Esophagus muscularis mucosa (tissue), 4 donors: ENCODE data around the gene KCNIP3. TPM values are rescaled to one million over a fixed set of nuclear protein-coding genes. Genes with fewer than 3 reads are reported as not detected.

ENCODE experiments used
- DNase-seq: peaks from one replicate; pipeline ENCODE4 v3.0.0-alpha.2; 2017; ENCODE audit errors: extremely low spot score
- H3K27ac ChIP-seq, 4 donors: fragments of 200-600 bp; sonication (generic); replicated peaks in 1 of 4; 1 replicate in 3 of 4; 2 replicates in 1 of 4; pipeline ENCODE4 v1.5.1; 2016 to 2019; ENCODE audit warnings: mild to moderate bottlenecking in 1 of 4
- H3K27me3 ChIP-seq, 4 donors: fragments of 200-600 bp; sonication (generic); one replicate each; pipeline versions ENCODE4 v1.5.1 to v1.6.0; 2016 to 2019
- H3K36me3 ChIP-seq, 4 donors: fragments of 200-600 bp; sonication (generic); one replicate each; pipeline ENCODE4 v1.5.1; 2016 to 2019
- H3K4me1 ChIP-seq, 4 donors: fragments of 200-600 bp; sonication (generic); one replicate each; pipeline ENCODE4 v1.5.1; 2016 to 2019
- H3K4me3 ChIP-seq, 4 donors: fragments of 200-600 bp; sonication (generic); 1 replicate in 2 of 4; 2 replicates in 2 of 4; pipeline ENCODE4 v1.5.1; 2016 to 2019; ENCODE audit warnings: mild to moderate bottlenecking in 4 of 4, moderate library complexity in 1 of 4
- H3K9me3 ChIP-seq, 4 donors: fragments of 200-600 bp; sonication (generic); 1 replicate in 3 of 4; 2 replicates in 1 of 4; pipeline ENCODE4 v1.5.1; 2016 to 2019
- CTCF ChIP-seq, 3 experiments: fragments of 200-600 bp in 2 of 3; fragments of 450-650 bp in 1 of 3; sonication (generic) in 2 of 3; IDR thresholded peaks; one replicate each; pipeline ENCODE4 v1.5.1; 2017 to 2019; ENCODE audit warnings: antibody characterized with exemption in 3 of 3, mild to moderate bottlenecking in 2 of 3, moderate library complexity in 1 of 3
- EP300 ChIP-seq: sonication (generic); formaldehyde crosslinking; IDR thresholded peaks from one replicate; pipeline ENCODE4 v1.6.1; 2017; ENCODE audit warnings: antibody characterized with exemption
- POLR2A ChIP-seq: fragments of 450-650 bp; IDR thresholded peaks from one replicate; pipeline ENCODE4 v1.6.1; 2017; ENCODE audit warnings: antibody characterized with exemption, moderate library complexity, mild to moderate bottlenecking, low read depth
- POLR2AphosphoS5 ChIP-seq, 2 donors: sonication (generic); formaldehyde crosslinking; IDR thresholded peaks; one replicate each; pipeline ENCODE4 v1.6.1; 2017; ENCODE audit warnings: antibody characterized with exemption in 2 of 2
- WGBS: methylation state at CpG from one replicate; pipeline ENCODE4 v1.1.5; 2018; 5-methylcytosine and 5-hydroxymethylcytosine counted together
- intact Hi-C: fragments of 100-400 bp; cut with DNase I; formaldehyde crosslinking; loops from one replicate; pipeline ENCODE4 v1.15.1; 2023
- total RNA-seq, 4 donors: library from RNA; depleted of rRNA; stranded (reverse); fragments of >200 nt; gene quantifications; one replicate each; pipeline versions ENCODE4 v1.1.0 to v1.2.1, GENCODE V29; 2016

The KCNIP3 gene
- total RNA-seq, 4 donors from 2014 or later, result 15.8 to 29.9 (median 23.0) TPM

- Histone ChIP-seq H3K4me3 (no peak overlapping the region), H3K27ac (no peak overlapping the region), H3K9me3 (no peaks in the 10 kb centered on the region), H3K4me1 (no peaks in the 10 kb centered on the region), H3K27me3 (no peaks in the 10 kb centered on the region), H3K36me3 (no peaks in the 10 kb centered on the region)
- intact Hi-C loops, result no loop called here
- TF ChIP-seq POLR2A (no peak), CTCF (IDR thresholded peaks at IDR 0.05) (no peak), POLR2AphosphoS5 (IDR thresholded peaks at IDR 0.05) (no peak), EP300 (no peak)
- no peak for DNase-seq
- whole genome bisulfite sequencing, result 79% methylated on average over 5 of the region's 7 CpGs
Measured at GRCh38 chr2:95327861-95328260, 30.7 kb downstream of the KCNIP3 start.

- WGBS, result 74% methylated on average over 15 of the region's 15 CpGs
- Histone ChIP-seq H3K4me3 (no peak overlapping the region), H3K27me3 (no peaks in the 10 kb centered on the region)
Measured at GRCh38 chr2:95328358-95329125, 31.4 kb downstream of the KCNIP3 start.

GRCh38 chr2:95329401-95329800 lies 32.3 kb downstream of the KCNIP3 start:
- Histone ChIP-seq H3K4me3 (no peak overlapping the region), H3K36me3 (no peaks in the 10 kb centered on the region), H3K9me3 (no peaks in the 10 kb centered on the region), H3K27me3 (no peaks in the 10 kb centered on the region), H3K27ac (no peak overlapping the region), H3K4me1 (peaks cover 0 to 11% (median 4%) of the 10 kb centered on the region in 4 donors)
- DNase-seq, result no peak
- intact Hi-C loops, result no loop called here
- 79% methylated on average over 5 of the region's 14 CpGs for WGBS
- TF ChIP-seq CTCF (IDR thresholded peaks at IDR 0.05) (no peak), POLR2A (no peak), EP300 (no peak), POLR2AphosphoS5 (IDR thresholded peaks at IDR 0.05) (no peak)

More at GRCh38 chr2:95328358-95329125, 31.4 kb downstream of the KCNIP3 start:
- no peak for DNase-seq
- H3K9me3 ChIP-seq, result no peaks in the 10 kb centered on the region
- no peaks in the 10 kb centered on the region for H3K36me3 ChIP-seq
- intact Hi-C loops, result no loop called here
- no peak overlapping the region for H3K27ac ChIP-seq
- TF ChIP-seq POLR2A (no peak), EP300 (no peak), POLR2AphosphoS5 (IDR thresholded peaks at IDR 0.05) (no peak), CTCF (IDR thresholded peaks at IDR 0.05) (no peak)
- H3K4me1 ChIP-seq, result peaks cover 0 to 2% (median under 1%) of the 10 kb centered on the region in 4 donors

GRCh38 chr2:95329891-95330793 lies 33.0 kb downstream of the KCNIP3 start:
- 87% methylated on average over 20 of the region's 23 CpGs for WGBS
- no peaks in the 10 kb centered on the region for H3K27me3 ChIP-seq
- H3K4me1 ChIP-seq, result peaks cover 0 to 14% (median 5%) of the 10 kb centered on the region in 4 donors
- no peak overlapping the region for H3K27ac ChIP-seq
- H3K9me3 ChIP-seq, result no peaks in the 10 kb centered on the region
- no peak for DNase-seq
- no peak for TF ChIP-seq POLR2A
- H3K36me3 ChIP-seq, result no peaks in the 10 kb centered on the region
- H3K4me3 ChIP-seq, result no peak overlapping the region
- intact Hi-C loops, result no loop called here

GRCh38 chr2:95330794-95331338 lies 33.7 kb downstream of the KCNIP3 start:
- Histone ChIP-seq H3K27me3 (no peaks in the 10 kb centered on the region), H3K9me3 (no peaks in the 10 kb centered on the region), H3K4me1 (peaks cover 0 to 14% (median 5%) of the 10 kb centered on the region in 4 donors), H3K27ac (no peak overlapping the region), H3K4me3 (no peak overlapping the region), H3K36me3 (no peaks in the 10 kb centered on the region)
- WGBS, result 92% methylated on average over 11 of the region's 11 CpGs
- DNase-seq, result no peak
- intact Hi-C loops, result no loop called here
- TF ChIP-seq POLR2A, result no peak
- no peak for TF ChIP-seq EP300
- TF ChIP-seq POLR2AphosphoS5 (IDR thresholded peaks at IDR 0.05), result no peak
- TF ChIP-seq CTCF (IDR thresholded peaks at IDR 0.05), result no peak
